DOHH2 (cell line): ENCODE measurements around the gene BNIP5.

ENCODE experiments used
- H3F3A ChIP-seq: fragments of 200-600 bp; sonication (generic), shearing (Covaris generic); 2 replicates; pipeline ENCODE4 v1.6.0; 2016; ENCODE audit warnings: antibody characterized with exemption, mild to moderate bottlenecking; ENCODE audit not compliant: control insufficient read depth, insufficient read depth
- H3K27ac ChIP-seq: fragments of 200-600 bp; sonication (generic); 2 replicates; pipeline ENCODE4 v1.5.1; 2014; ENCODE audit warnings: low read depth, mild to moderate bottlenecking, low read length, moderate library complexity
- H3K27me3 ChIP-seq: fragments of 200-600 bp; sonication (generic); 2 replicates; pipeline ENCODE4 v1.6.1; 2014; ENCODE audit warnings: mild to moderate bottlenecking, low read length, mixed read lengths; ENCODE audit not compliant: control insufficient read depth
- H3K36me3 ChIP-seq: fragments of 200-600 bp; sonication (generic); 2 replicates; pipeline ENCODE4 v1.6.1; 2014; ENCODE audit warnings: mild to moderate bottlenecking, low read length, moderate library complexity, mixed read lengths; ENCODE audit not compliant: control insufficient read depth
- H3K4me1 ChIP-seq: fragments of 200-600 bp; sonication (generic); 2 replicates; pipeline ENCODE4 v1.6.1; 2014; ENCODE audit warnings: mild to moderate bottlenecking, low read length, mixed read lengths; ENCODE audit not compliant: control insufficient read depth
- H3K4me2 ChIP-seq: fragments of 200-600 bp; sonication (generic); 2 replicates; pipeline ENCODE4 v1.6.0; 2014; ENCODE audit warnings: mild to moderate bottlenecking, low read length, moderate library complexity
- H3K4me3 ChIP-seq: fragments of 200-600 bp; sonication (generic); 2 replicates; pipeline ENCODE4 v1.5.1; 2014; ENCODE audit warnings: mild to moderate bottlenecking, low read length, mixed read lengths
- H3K79me2 ChIP-seq: fragments of 200-600 bp; sonication (generic); 2 replicates; pipeline ENCODE4 v1.6.1; 2014; ENCODE audit warnings: mild to moderate bottlenecking, low read length, mixed read lengths; ENCODE audit not compliant: control insufficient read depth
- H3K9me2 ChIP-seq: fragments of 200-600 bp; sonication (generic); replicated peaks from 2 replicates; pipeline ENCODE4 v1.6.1; 2014; ENCODE audit warnings: mild to moderate bottlenecking, low read length, mixed read lengths; ENCODE audit not compliant: control insufficient read depth
- H3K9me3 ChIP-seq: fragments of 200-600 bp; sonication (generic); 2 replicates; pipeline ENCODE4 v1.6.1; 2014; ENCODE audit warnings: antibody characterized with exemption, low read length, mixed read lengths; ENCODE audit not compliant: control insufficient read depth, insufficient read depth
- H4K20me1 ChIP-seq: fragments of 200-600 bp; sonication (generic); 2 replicates; pipeline ENCODE4 v1.6.0; 2014; ENCODE audit warnings: low read depth, mild to moderate bottlenecking, antibody characterized with exemption, low read length, moderate library complexity; ENCODE audit not compliant: control insufficient read depth, insufficient read depth
- EZH2phosphoT487 ChIP-seq: fragments of 200-600 bp; sonication (generic); IDR thresholded peaks from 2 replicates; pipeline ENCODE4 v1.6.1; 2017; ENCODE audit warnings: borderline replicate concordance, mild to moderate bottlenecking, antibody characterized with exemption, low read length, moderate library complexity, mixed read lengths
- TF ChIP-seq, protein P1 (sequence below): fragments of 200-600 bp; sonication (generic); IDR thresholded peaks from one replicate; pipeline ENCODE4 v1.5.1; 2014; ENCODE audit warnings: antibody characterized with exemption, mild to moderate bottlenecking, low read depth, low read length; ENCODE audit not compliant: poor library complexity, severe bottlenecking

The BNIP5 gene

GRCh38 chr6:36333931-36334725, 2.6 kb downstream of the BNIP5 start:
- H3K4me3 ChIP-seq = no peak overlapping the region
- no peaks in the 10 kb centered on the region for H3K79me2 ChIP-seq
- peaks cover 56% of the 10 kb centered on the region for H3K27me3 ChIP-seq
- H3K27ac ChIP-seq = no peak overlapping the region
- H3K9me3 ChIP-seq = no peaks in the 10 kb centered on the region
- no peaks in the 10 kb centered on the region for H3K36me3 ChIP-seq
- H3K4me1 ChIP-seq = peaks cover 7% of the 10 kb centered on the region
- TF ChIP-seq, protein P1, sequence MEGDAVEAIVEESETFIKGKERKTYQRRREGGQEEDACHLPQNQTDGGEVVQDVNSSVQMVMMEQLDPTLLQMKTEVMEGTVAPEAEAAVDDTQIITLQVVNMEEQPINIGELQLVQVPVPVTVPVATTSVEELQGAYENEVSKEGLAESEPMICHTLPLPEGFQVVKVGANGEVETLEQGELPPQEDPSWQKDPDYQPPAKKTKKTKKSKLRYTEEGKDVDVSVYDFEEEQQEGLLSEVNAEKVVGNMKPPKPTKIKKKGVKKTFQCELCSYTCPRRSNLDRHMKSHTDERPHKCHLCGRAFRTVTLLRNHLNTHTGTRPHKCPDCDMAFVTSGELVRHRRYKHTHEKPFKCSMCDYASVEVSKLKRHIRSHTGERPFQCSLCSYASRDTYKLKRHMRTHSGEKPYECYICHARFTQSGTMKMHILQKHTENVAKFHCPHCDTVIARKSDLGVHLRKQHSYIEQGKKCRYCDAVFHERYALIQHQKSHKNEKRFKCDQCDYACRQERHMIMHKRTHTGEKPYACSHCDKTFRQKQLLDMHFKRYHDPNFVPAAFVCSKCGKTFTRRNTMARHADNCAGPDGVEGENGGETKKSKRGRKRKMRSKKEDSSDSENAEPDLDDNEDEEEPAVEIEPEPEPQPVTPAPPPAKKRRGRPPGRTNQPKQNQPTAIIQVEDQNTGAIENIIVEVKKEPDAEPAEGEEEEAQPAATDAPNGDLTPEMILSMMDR = no peak
- no peak for TF ChIP-seq EZH2phosphoT487
- H4K20me1 ChIP-seq = no peaks in the 10 kb centered on the region
- no peak overlapping the region for H3K4me2 ChIP-seq
- H3K9me2 ChIP-seq = no peaks in the 10 kb centered on the region
- H3F3A ChIP-seq = no peaks in the 10 kb centered on the region

DNA sequence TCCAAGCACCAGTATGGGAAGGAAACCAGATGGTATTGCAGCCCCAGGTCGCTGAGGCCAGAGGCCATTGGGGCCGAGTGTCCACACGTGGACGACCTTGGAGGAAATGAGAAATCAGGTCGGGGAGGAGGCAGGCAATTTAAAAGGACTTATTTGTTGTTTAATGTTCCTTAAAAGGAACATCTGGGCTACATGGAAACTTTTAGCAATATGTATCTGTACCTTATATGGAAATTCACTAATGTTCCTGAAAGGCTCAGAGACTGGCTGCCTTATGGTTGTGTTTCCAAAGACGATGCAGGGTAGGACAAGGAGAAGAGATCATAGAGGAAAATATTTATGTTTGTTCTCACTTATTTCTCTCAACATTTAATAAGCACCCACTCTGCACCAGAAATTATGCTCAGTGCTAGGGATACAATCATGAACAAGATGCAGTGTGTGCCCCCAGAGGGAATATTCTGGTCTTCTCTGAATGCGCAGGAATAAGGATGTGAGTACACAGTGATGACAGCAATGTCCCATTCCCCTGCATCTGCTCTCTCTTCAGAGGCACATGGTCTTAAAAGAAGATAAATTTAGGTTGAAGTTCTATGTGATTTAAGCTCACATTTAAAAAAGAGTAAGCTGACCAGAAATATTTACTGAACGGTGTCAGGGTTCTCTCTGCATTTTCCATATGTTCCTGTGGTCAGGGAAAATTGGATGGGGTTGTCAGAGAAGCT, 3.4 kb downstream of the BNIP5 start:
- Histone ChIP-seq H3K4me2 (no peak overlapping the region), H3K27me3 (peaks cover 59% of the 10 kb centered on the region), H3K4me3 (no peak overlapping the region), H3K9me3 (no peaks in the 10 kb centered on the region), H3K4me1 (peaks cover 7% of the 10 kb centered on the region), H3F3A (no peaks in the 10 kb centered on the region), H3K36me3 (no peaks in the 10 kb centered on the region), H3K27ac (no peak overlapping the region), H4K20me1 (no peaks in the 10 kb centered on the region), H3K79me2 (no peaks in the 10 kb centered on the region), H3K9me2 (no peaks in the 10 kb centered on the region)
- TF ChIP-seq, protein P1 = no peak
- TF ChIP-seq EZH2phosphoT487 = no peak

GRCh38 chr6:36331381-36331780, 5.3 kb downstream of the BNIP5 start:
- Histone ChIP-seq H3K27ac (no peak overlapping the region), H3K4me1 (peaks cover 4% of the 10 kb centered on the region; the same call in 1 of the 2 replicates), H3K9me3 (no peaks in the 10 kb centered on the region), H3K4me2 (no peak overlapping the region), H3K27me3 (peaks cover 59% of the 10 kb centered on the region), H3K9me2 (no peaks in the 10 kb centered on the region), H3K79me2 (no peaks in the 10 kb centered on the region), H3K4me3 (no peak overlapping the region), H3F3A (no peaks in the 10 kb centered on the region), H4K20me1 (no peaks in the 10 kb centered on the region), H3K36me3 (no peaks in the 10 kb centered on the region)
- no peak for TF ChIP-seq EZH2phosphoT487
- TF ChIP-seq, protein P1 = no peak
